ENCODE results near the gene KBTBD8. TPM values are rescaled to one million over a fixed set of nuclear protein-coding genes. Genes with fewer than 3 reads are reported as not detected.

The KBTBD8 gene, protein sequence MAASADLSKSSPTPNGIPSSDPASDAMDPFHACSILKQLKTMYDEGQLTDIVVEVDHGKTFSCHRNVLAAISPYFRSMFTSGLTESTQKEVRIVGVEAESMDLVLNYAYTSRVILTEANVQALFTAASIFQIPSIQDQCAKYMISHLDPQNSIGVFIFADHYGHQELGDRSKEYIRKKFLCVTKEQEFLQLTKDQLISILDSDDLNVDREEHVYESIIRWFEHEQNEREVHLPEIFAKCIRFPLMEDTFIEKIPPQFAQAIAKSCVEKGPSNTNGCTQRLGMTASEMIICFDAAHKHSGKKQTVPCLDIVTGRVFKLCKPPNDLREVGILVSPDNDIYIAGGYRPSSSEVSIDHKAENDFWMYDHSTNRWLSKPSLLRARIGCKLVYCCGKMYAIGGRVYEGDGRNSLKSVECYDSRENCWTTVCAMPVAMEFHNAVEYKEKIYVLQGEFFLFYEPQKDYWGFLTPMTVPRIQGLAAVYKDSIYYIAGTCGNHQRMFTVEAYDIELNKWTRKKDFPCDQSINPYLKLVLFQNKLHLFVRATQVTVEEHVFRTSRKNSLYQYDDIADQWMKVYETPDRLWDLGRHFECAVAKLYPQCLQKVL
- polyA plus RNA-seq (2012; ENCODE audit: missing spikeins), result 6.4 TPM

DNA sequence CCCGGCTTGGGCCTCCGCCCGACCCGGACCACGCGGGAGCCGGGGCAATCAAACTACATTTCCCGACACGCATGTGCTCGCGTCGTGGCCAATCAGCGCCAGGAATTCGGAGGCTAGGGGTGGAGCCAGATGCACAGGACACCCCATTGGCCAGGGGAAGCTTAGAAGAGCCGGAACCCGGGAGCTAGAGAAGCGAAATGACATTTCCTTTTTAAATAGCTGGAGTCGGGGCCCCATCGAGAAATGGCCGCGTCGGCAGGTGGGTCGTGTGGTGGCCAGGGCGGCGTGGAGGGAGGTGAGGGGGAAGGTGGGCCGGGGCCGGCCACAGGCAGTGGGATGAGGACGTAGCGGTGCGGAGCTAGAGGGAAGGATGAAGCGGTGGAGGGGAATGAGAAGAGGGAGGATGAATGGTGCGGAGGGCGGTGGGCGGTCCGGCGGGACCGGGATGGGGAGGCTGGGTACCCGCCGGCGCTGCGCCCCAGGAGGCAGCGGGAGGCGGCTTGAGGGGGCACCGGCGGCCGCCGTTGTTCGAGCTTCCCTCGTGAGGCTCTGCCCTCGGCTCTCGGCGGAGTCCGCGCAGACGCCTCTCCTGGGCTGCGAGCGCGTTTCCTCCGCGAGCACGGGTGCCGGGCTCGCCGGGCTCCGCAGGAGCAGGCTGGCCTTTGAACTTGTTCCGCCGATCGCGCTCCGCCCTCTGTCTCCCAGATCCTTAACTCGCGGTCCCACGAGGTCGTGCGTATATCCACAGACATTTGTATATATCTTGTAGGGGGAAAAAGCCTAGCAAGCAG, at the start of gene KBTBD8:
Gene KBTBD8, plus strand, starts transcription at position 195 of the 791 bp plus-strand sequence. Its CDS starts 49 bp downstream, at position 244.
- TF ChIP-seq POLR2AphosphoS5 (IDR thresholded peaks at IDR 0.05; ENCODE audit: low read depth, low read length) (peak; percentile 67), TAF1 (IDR thresholded peaks at IDR 0.05; ENCODE audit: borderline replicate concordance, low read depth, low read length) (peak; percentile 46; the same call in 1 of the 2 replicates), POLR2A (IDR thresholded peaks at IDR 0.05; ENCODE audit: low read depth, low read length) (peak; percentile 76; the same call in 1 of the 2 replicates)
- peak; percentile 88 for FAIRE-seq

DNA sequence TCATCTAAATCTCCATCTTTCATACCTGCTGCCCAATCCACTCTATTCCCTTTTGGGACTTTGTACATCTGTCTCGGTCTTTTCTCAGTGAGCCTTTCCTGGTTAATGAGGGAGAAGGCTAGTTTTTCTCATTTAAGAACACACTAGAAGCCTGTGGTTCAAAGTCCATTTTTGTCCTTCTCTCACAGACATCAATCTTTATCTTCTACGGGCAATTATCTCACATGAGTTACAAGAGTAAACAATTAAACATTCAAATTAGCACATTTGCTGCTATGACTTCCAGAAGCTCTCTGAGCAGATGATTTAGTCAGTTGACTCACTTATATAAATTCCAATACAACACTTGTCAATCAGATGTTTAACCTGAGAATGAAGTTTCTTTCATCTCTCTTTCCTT, 49.3 kb upstream of the KBTBD8 start:
- DNase-seq (ENCODE audit: insufficient read length) (no peak), FAIRE-seq (no peak)
- no peak for TF ChIP-seq TAF1 (IDR thresholded peaks at IDR 0.05; ENCODE audit: borderline replicate concordance, low read depth, low read length)
- no peak for TF ChIP-seq POLR2A (IDR thresholded peaks at IDR 0.05; ENCODE audit: low read depth, low read length)
- TF ChIP-seq POLR2AphosphoS5 (IDR thresholded peaks at IDR 0.05; ENCODE audit: low read depth, low read length), result no peak

More for the DNA sequence above, at the start of gene KBTBD8:
- DNase-seq (ENCODE audit: insufficient read length), result peak; percentile 80

DNA sequence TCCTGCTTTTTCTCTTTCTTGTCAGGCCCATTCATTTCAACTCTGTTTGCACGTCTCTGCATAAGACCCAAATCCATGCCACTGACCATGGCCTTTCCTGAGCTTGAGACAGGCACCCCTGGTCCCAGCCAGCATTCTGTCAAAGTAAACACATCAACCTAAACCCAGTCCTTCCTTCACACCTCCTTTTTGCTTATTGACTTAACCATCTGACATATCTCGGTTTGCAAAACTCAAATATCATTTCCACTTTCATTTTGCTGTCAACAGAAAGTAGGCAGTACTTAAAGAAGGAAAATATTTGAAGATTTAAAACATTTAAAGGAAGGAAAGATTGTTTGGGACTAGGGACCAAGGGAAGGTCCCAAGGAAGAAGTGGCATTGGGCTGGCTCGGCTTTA, 48.2 kb upstream of the KBTBD8 start:
- TF ChIP-seq TAF1 (IDR thresholded peaks at IDR 0.05; ENCODE audit: borderline replicate concordance, low read depth, low read length) (no peak), POLR2A (IDR thresholded peaks at IDR 0.05; ENCODE audit: low read depth, low read length) (no peak), POLR2AphosphoS5 (IDR thresholded peaks at IDR 0.05; ENCODE audit: low read depth, low read length) (no peak)
- FAIRE-seq, result peak; percentile 30
- DNase-seq (ENCODE audit: insufficient read length), result no peak

DNA sequence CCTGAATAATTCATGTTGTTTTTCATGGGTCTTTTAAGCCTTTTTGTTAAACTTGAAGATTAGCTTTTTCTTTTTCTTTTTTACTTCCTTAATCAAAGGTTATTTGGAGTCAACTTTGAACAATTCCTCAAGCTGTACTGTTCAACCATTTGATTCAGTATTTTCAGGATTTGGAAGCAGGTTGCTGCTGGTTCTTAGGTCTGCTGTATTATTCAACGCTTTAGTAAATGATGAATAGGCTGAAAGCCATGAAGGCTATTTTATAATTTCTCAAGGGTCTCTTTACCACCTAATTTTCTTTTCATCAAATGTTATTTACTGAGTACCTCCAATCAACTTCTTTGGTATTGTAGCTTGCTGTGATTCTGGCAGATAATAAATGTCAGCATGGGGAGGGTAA, 45.8 kb upstream of the KBTBD8 start:
- FAIRE-seq, result no peak
- TF ChIP-seq POLR2AphosphoS5 (IDR thresholded peaks at IDR 0.05; ENCODE audit: low read depth, low read length) (no peak), POLR2A (IDR thresholded peaks at IDR 0.05; ENCODE audit: low read depth, low read length) (no peak), TAF1 (IDR thresholded peaks at IDR 0.05; ENCODE audit: borderline replicate concordance, low read depth, low read length) (no peak)
- no peak for DNase-seq (ENCODE audit: insufficient read length)

DNA sequence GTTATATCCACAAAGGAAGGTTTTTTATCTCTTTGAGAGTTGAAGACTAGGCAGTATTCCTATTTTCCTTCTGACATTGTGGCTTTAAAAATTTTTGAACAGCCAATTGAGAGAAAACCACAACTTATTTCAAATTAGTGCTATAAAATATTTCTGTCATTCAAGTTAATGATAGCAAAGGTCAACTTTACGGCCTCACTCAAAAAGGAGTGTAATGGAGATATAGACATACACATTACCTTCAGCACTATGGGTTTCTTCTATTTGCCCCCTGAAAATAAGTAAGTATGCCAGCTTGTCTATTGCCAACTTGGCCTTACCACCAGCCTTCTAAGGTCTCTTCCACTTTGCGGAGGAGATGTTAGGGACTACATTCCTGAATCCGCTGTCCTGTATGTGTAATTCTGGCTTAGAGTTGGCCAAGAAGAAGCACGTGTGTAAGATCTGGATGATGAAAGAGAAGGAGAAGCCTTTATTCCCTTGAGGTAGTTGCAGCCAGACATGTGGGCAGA, 44.1 kb upstream of the KBTBD8 start:
- DNase-seq (ENCODE audit: insufficient read length) (no peak), FAIRE-seq (no peak)
- TF ChIP-seq TAF1 (IDR thresholded peaks at IDR 0.05; ENCODE audit: borderline replicate concordance, low read depth, low read length), result no peak
- TF ChIP-seq POLR2A (IDR thresholded peaks at IDR 0.05; ENCODE audit: low read depth, low read length), result no peak
- no peak for TF ChIP-seq POLR2AphosphoS5 (IDR thresholded peaks at IDR 0.05; ENCODE audit: low read depth, low read length)

DNA sequence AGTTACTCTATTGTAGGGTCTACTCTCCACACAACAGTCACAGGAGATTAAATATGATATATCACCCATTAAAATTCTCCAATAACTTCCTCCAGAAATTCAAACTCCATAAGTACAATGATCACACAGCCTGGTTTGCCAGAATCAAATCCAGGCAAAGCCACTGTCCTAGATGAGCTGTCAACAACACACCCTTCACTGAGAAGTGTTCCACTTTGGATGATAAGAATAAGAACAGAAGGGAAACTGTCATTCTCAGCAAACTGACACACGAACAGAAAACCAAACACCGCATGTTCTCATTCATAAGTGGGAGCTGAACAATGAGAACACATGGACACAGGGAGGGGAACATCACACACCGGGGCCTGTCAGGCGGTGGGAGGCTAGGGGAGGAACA, 41.4 kb upstream of the KBTBD8 start:
- TF ChIP-seq TAF1 (IDR thresholded peaks at IDR 0.05; ENCODE audit: borderline replicate concordance, low read depth, low read length) (no peak), POLR2A (IDR thresholded peaks at IDR 0.05; ENCODE audit: low read depth, low read length) (no peak), POLR2AphosphoS5 (IDR thresholded peaks at IDR 0.05; ENCODE audit: low read depth, low read length) (no peak)

DNA sequence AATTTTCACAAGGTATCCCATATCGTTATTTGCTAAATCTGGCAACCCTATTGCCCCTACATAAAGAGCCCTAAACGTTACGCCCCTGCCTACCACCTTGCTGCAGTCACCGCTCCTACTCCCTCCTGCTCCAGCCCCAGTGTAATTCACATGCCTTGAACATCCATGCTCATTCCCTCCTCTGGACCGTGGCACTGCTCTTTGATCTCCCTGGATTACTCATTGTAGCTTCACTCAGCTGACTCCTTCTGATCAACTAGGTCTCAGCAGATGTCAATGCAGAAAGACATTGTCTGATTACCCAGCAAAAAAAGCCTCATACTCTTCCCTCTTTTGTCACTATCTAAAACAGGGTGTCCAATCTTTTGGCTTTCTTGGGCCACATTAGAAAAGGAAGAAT, 40.7 kb upstream of the KBTBD8 start:
- no peak for TF ChIP-seq TAF1 (IDR thresholded peaks at IDR 0.05; ENCODE audit: borderline replicate concordance, low read depth, low read length)
- no peak for TF ChIP-seq POLR2AphosphoS5 (IDR thresholded peaks at IDR 0.05; ENCODE audit: low read depth, low read length)
- no peak for TF ChIP-seq POLR2A (IDR thresholded peaks at IDR 0.05; ENCODE audit: low read depth, low read length)
- DNase-seq (ENCODE audit: insufficient read length) (no peak), FAIRE-seq (no peak)

More for the DNA sequence above, 41.4 kb upstream of the KBTBD8 start:
- FAIRE-seq, result no peak
- no peak for DNase-seq (ENCODE audit: insufficient read length)

DNA sequence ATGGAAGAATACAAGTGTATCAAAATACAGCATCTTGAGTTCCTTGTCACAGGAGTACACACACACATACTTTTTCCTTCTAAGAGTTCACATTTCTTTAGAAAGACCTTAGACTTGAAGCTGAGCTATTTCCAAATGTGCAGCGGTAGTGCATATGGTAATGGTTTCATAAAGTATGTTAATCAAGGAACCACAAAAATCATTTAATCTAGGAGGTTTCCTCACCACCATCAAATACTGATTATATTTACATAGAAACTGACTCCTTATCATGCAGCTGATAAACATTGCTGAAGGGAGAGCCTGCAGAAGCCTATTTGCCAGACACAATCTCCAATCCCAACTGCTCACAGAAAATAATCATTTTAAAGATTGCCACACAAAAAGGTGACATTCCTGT, 40.0 kb upstream of the KBTBD8 start:
- TF ChIP-seq TAF1 (IDR thresholded peaks at IDR 0.05; ENCODE audit: borderline replicate concordance, low read depth, low read length), result no peak
- no peak for TF ChIP-seq POLR2AphosphoS5 (IDR thresholded peaks at IDR 0.05; ENCODE audit: low read depth, low read length)
- FAIRE-seq (no peak), DNase-seq (ENCODE audit: insufficient read length) (no peak)

DNA sequence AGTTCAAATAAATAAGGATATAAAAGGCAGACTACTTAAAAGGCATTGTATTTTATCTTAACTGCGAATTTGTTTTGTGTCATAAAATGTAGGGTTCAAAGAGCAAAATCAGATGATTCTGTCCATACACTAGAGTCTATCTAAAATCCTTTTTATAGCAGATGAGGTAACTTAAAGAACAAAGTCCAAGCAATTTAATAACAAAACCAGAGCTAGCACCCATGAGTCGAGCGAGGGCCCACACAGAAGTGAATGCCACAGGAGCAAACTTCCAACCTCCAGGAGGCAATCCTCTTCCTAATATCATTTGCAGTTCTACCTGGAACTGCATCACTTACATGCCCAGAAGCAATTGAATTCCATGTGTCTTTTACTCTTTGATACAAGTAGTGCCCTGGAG, 35.4 kb upstream of the KBTBD8 start:
- no peak for TF ChIP-seq POLR2AphosphoS5 (IDR thresholded peaks at IDR 0.05; ENCODE audit: low read depth, low read length)
- no peak for TF ChIP-seq POLR2A (IDR thresholded peaks at IDR 0.05; ENCODE audit: low read depth, low read length)
- TF ChIP-seq TAF1 (IDR thresholded peaks at IDR 0.05; ENCODE audit: borderline replicate concordance, low read depth, low read length), result no peak
- FAIRE-seq, result no peak
- DNase-seq (ENCODE audit: insufficient read length), result no peak

DNA sequence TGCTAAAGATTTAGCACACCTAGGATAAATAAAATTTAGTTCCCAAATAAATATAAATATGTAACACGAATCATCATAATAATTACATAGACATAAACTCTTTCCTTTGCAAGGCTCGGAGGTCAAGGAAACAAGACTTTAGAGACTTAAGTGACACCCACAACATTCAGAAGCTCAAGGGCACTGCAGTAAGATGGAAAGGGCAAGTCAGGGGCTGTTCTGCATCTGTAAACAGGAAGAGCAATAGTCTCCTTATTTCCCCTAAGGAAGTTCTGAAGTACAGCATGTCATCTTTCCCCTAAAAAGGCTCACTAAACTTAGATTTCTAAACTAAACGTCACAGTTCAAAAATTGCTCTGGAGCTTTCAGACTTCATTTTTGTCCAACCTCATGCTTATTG, 26.9 kb upstream of the KBTBD8 start:
- DNase-seq (ENCODE audit: insufficient read length), result no peak
- TF ChIP-seq TAF1 (IDR thresholded peaks at IDR 0.05; ENCODE audit: borderline replicate concordance, low read depth, low read length), result no peak
- no peak for TF ChIP-seq POLR2A (IDR thresholded peaks at IDR 0.05; ENCODE audit: low read depth, low read length)
- TF ChIP-seq POLR2AphosphoS5 (IDR thresholded peaks at IDR 0.05; ENCODE audit: low read depth, low read length), result no peak
- no peak for FAIRE-seq
